Colonic mucosa (tissue), 4 donors: ENCODE measurements around the gene TREX2. TPM values are rescaled to one million over a fixed set of nuclear protein-coding genes. Genes with fewer than 3 reads are reported as not detected.

Experiments used
- DNase-seq: peaks from one replicate; pipeline ENCODE4 v3.0.0-alpha.2; 2020
- H3K27ac ChIP-seq: fragments of 200-600 bp; one replicate; pipeline ENCODE4 v1.8.0; 2021
- H3K27me3 ChIP-seq: fragments of 200-600 bp; one replicate; pipeline ENCODE4 v1.8.0; 2021
- H3K36me3 ChIP-seq: fragments of 200-600 bp; one replicate; pipeline ENCODE4 v1.8.0; 2021
- H3K4me1 ChIP-seq: fragments of 200-600 bp; one replicate; pipeline ENCODE4 v1.8.0; 2021; ENCODE audit warnings: mild to moderate bottlenecking
- H3K4me3 ChIP-seq: fragments of 200-600 bp; one replicate; pipeline ENCODE4 v1.8.0; 2021
- H3K9ac ChIP-seq, 2 donors: one replicate each; pipeline ENCODE4 v1.7.0; 2013; ENCODE audit warnings: control low read depth in 2 of 2, low read depth in 2 of 2, low read length in 2 of 2
- H3K9me3 ChIP-seq: fragments of 200-600 bp; one replicate; pipeline ENCODE4 v1.8.0; 2021
- CTCF ChIP-seq: fragments of 200-600 bp; IDR thresholded peaks from one replicate; pipeline ENCODE4 v1.8.0; 2022; ENCODE audit warnings: antibody characterized with exemption, mild to moderate bottlenecking
- intact Hi-C: fragments of 100-400 bp; cut with DNase I; formaldehyde crosslinking; loops from one replicate; pipeline ENCODE4 v1.14.1; 2022
- total RNA-seq, 2 donors: library from RNA; stranded (reverse); fragmentation: NEBNext Ultra II Directional in 1 of 2; extraction: Animal tissue kit (Norgen Biotek cat#: 25700) in 1 of 2; gene quantifications; one replicate each; pipeline ENCODE4 v1.2.1, GENCODE V29; 2021
- donor health status: healthy.
- donor health status: DM: no; HTN: no; CAD: no.
- donor health status: DM: no; HTN: no; CAD: no.

Gene TREX2
- total RNA-seq, 2 donors from 2014 or later, result 1.2 TPM; not detected in 1

DNA sequence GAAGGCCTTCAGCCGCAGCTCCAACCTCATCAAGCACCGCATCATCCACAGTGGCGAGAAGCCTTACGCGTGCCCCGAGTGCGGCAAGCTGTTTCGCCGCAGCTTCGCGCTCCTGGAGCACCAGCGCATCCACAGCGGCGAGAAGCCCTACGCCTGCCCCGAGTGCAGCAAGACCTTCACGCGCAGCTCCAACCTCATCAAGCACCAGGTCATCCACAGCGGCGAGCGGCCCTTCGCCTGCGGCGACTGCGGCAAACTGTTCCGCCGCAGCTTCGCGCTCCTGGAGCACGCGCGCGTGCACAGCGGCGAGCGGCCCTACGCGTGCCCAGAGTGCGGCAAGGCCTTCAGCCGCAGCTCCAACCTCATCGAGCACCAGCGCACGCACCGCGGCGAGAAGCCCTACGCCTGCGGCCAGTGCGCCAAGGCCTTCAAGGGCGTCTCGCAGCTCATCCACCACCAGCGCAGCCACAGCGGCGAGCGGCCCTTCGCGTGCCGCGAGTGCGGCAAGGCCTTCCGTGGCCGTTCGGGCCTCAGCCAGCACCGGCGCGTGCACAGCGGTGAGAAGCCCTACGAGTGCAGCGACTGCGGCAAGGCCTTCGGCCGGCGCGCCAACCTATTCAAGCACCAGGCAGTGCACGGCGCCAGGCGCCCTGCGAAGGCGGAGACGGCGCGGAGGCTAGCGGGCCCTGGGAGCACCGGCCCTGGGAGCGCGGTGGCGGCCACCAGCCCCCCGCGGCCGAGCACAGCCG is 24.8 kb downstream of the TREX2 start:
- H3K27me3 ChIP-seq, result no peaks in the 10 kb centered on the region
- intact Hi-C loops, result no loop called here
- H3K4me3 ChIP-seq, result no peak overlapping the region
- no peak for DNase-seq
- H3K9me3 ChIP-seq, result no peaks in the 10 kb centered on the region
- TF ChIP-seq CTCF, result no peak
- no peak overlapping the region for H3K27ac ChIP-seq
- H3K36me3 ChIP-seq, result no peaks in the 10 kb centered on the region
- H3K9ac ChIP-seq, result no peak overlapping the region
- no peaks in the 10 kb centered on the region for H3K4me1 ChIP-seq

DNA sequence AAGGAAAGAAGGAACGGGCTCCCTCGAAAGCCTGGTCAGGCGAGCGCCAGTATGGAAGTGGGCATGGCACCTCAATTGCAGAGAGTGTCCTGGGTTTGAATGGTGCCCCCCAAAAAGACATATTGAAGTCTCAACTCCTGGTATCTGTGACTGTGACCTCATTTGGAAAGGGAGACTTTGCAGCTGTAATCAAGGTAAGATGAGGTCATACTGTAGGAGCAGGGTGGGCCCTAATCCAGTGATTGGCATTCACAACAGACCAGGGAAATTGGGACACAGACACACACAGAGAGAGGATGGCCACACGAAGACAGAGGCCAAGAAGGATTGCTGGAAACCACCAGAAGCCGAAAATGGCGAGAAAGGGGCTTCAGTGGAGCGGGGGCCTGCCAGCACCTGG is 28.2 kb downstream of the TREX2 start:
- no peaks in the 10 kb centered on the region for H3K4me1 ChIP-seq
- intact Hi-C loops, result no loop called here
- no peak overlapping the region for H3K4me3 ChIP-seq
- H3K9me3 ChIP-seq, result no peaks in the 10 kb centered on the region
- DNase-seq, result no peak
- H3K36me3 ChIP-seq, result no peaks in the 10 kb centered on the region
- TF ChIP-seq CTCF, result no peak
- no peaks in the 10 kb centered on the region for H3K27me3 ChIP-seq
- no peak overlapping the region for H3K9ac ChIP-seq
- no peak overlapping the region for H3K27ac ChIP-seq

GRCh38 chrX:153416781-153417450 is 28.9 kb downstream of the TREX2 start:
- no peaks in the 10 kb centered on the region for H3K4me1 ChIP-seq
- H3K27ac ChIP-seq, result no peak overlapping the region
- H3K36me3 ChIP-seq, result no peaks in the 10 kb centered on the region
- H3K27me3 ChIP-seq, result no peaks in the 10 kb centered on the region
- intact Hi-C loops, result no loop called here
- H3K9ac ChIP-seq, result no peak overlapping the region
- no peaks in the 10 kb centered on the region for H3K9me3 ChIP-seq
- no peak for DNase-seq
- no peak overlapping the region for H3K4me3 ChIP-seq
- no peak for TF ChIP-seq CTCF

DNA sequence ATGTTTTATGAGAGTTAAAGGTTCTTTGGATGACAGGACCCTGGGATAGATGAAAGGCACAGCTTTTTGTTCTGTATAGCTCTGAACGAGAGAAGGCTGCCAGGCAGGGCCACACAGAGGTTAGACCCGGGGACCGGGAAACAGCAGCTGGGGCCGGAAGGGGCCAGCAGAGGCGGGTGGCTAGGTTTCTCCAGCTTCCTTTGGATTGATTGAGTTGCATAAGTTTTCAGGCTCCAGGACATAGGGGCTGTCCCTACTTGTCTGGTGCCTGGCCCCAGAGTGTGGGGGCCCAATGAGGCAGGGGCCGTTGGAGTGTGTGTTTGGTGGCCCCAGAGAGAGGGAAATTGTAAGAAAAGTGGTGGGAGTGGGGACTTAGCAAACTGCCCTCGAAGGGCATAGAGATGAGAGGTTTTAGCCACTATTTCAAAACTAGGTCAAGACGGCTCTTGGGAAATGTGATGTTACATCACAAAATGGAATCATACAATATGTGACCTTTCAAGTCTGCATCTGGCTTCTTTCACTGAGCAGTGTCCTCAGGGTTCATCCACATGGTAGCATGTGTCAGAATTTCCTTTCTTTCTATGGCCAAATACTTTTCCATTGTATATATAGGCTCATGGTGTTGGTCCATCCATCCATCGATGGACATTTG is 30.9 kb downstream of the TREX2 start:
- no peak overlapping the region for H3K4me3 ChIP-seq
- no peak overlapping the region for H3K9ac ChIP-seq
- no peak overlapping the region for H3K27ac ChIP-seq
- no peaks in the 10 kb centered on the region for H3K9me3 ChIP-seq
- H3K4me1 ChIP-seq, result no peaks in the 10 kb centered on the region
- DNase-seq, result no peak
- H3K36me3 ChIP-seq, result no peaks in the 10 kb centered on the region
- H3K27me3 ChIP-seq, result peaks cover 10% of the 10 kb centered on the region
- intact Hi-C loops, result no loop called here
- TF ChIP-seq CTCF, result no peak

GRCh38 chrX:153413731-153414130 is 32.1 kb downstream of the TREX2 start:
- DNase-seq, result no peak
- Histone ChIP-seq H3K4me3 (no peak overlapping the region), H3K27me3 (peaks cover 10% of the 10 kb centered on the region), H3K9ac (no peak overlapping the region), H3K4me1 (no peaks in the 10 kb centered on the region), H3K27ac (no peak overlapping the region), H3K9me3 (no peaks in the 10 kb centered on the region), H3K36me3 (no peaks in the 10 kb centered on the region)
- intact Hi-C loops, result no loop called here
- TF ChIP-seq CTCF, result no peak
